Activated CD4-positive, alpha-beta T cell treated with anti-CD3 and anti-CD28 coated beads, Interleukin-2, Interleukin-4, amounts not matched to agents 100 ng/mL and 50 ng/mL, durations not matched to agents 16 hours and 8 hours (primary cell): ENCODE results near the gene CAPN15.

Experiments used
- DNase-seq: peaks from one replicate; pipeline ENCODE4 v3.0.0-alpha.2; 2020; ENCODE audit warnings: low spot score

Gene CAPN15

GRCh38 chr16:526181-527014, 1.1 kb upstream of the CAPN15 start:
- DNase-seq = peak; percentile 16

GRCh38 chr16:528111-529011, 849 bp downstream of the CAPN15 start:
- peak; percentile 57 for DNase-seq

DNA sequence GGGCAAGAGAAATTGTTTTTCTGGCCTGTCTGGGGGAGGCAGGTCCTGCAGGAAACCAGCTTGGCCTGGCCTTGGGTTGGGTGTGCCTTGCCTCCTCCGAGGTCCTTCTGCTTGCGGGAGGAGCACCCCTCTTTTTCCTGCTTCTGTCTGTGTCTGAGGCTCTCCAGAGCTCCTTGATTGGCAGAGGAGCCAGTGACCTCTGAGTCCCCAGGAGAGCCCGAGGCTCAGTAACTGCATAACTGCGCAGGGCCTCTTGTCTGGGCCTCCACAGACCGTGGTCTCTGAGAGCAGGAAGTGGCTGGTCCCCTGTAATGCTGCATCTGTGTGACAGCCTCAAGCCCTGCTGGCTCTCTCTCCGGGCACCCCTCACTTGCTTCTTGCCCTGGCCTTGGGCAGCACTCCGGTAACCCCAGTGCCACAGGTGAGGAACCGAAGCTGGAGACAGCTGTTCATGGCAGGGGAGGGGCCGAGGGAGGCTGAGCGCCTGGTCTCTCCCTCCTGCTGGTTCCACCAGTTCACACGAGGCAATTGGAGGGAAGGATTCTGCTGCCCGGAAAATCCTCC, 1.6 kb downstream of the CAPN15 start:
- peak; percentile 22 for DNase-seq

DNA sequence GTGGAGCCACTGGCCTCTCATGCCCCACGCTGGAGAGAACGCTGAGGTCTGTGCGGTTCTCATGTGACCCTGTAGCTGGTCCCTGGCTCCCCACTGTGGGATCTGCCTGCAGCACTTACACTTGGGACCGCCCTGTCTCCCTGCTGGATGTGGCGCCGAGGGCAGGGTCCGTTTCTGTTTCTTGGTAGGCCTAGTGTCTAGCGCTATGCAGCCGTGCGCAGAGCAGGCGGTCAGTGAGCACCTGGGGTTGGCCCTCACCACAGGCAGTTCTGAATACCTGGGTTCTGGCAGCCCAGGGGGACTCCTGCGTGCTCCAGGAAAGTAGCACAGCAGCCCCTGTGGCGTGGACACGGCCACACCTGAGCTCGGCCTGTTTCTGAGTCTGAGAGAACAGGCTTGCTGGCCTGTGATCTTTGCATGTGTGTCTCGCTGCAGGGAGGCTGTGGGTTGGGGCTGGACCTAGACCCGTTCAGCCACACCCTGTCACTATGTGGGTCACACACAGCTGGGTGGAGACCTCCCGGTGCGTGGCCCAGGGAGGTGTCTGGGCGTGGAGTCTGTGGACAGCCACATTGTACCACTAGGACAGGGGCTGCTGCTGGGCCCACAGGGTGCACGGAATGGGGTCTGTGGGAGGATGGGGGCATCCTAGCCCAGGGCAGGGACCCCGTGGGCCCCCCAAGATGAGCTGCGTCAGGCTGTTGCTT, 2.8 kb downstream of the CAPN15 start:
- DNase-seq = no peak

DNA sequence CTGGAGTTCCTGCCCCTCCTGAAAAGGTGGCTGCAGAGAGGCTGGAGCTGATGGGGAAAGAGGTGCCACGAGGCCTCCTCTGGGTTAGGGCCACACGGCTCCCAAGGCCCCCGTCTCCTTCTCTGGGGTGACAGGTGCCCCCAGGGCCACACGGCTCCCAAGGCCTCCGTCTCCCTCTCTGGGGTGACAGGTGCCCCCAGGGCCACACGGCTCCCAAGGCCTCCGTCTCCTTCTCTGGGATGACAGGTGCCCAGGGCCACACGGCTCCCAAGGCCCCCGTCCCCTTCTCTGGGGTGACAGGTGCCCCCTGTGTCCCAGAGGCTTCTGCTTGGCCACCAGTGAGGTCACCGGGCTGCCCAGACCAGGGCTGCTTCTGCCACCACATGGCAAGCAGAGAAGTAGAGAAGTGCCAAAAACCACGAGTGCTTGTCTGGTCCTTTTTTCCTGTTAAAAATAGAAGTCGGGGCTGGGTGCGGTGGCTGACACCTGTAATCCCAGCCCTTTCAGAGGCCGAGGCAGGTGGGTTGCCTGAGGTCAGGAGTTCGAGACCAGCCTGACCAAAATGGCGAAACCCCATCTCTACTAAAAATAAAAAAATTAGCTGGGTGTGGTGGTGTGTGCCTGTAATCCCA, 4.1 kb downstream of the CAPN15 start:
- DNase-seq = no peak

- DNase-seq = no peak
Measured at GRCh38 chr16:533391-534123, 6.0 kb downstream of the CAPN15 start.

GRCh38 chr16:534135-534534, 6.6 kb downstream of the CAPN15 start:
- no peak for DNase-seq

GRCh38 chr16:534856-535445, 7.4 kb downstream of the CAPN15 start:
- no peak for DNase-seq

- DNase-seq = no peak
Measured at GRCh38 chr16:535446-536405, 8.2 kb downstream of the CAPN15 start.

- DNase-seq = no peak
Measured at GRCh38 chr16:536746-537145, 9.2 kb downstream of the CAPN15 start.

GRCh38 chr16:537415-538335, 10.2 kb downstream of the CAPN15 start:
- no peak for DNase-seq

DNA sequence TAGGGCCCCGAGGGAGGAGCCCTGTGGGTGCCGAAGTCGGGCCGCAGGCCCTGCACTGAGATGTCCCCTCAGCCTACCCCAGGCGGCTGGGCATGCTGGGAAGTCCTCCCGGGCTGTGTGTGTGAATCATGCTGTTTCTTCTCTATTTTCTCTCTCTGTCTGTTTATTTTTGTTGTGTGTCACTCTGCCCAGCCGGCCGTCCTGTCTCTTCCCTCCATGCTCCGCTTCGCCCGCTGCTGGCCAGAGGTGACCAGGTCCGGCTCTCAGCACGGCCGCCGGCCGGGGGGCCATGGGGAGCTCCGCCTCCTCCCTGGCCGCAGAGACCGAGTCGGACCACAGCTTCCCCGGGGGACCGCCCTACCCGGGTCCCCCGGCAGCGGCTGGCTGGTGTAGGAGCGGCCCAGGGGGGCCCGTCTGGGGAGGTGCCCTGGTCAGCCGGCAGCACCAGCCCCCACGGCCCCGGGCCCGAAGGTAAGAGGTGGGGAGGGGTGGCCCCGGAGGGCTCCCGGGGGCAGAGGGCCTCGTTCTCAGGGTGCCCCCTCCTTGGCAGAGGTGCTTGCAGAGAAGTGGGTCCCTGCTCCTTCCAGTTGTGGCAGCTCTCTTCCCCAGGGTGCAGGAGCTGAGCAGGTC, 12.5 kb downstream of the CAPN15 start:
- DNase-seq = no peak

GRCh38 chr16:540645-541340, 13.3 kb downstream of the CAPN15 start:
- no peak for DNase-seq

DNA sequence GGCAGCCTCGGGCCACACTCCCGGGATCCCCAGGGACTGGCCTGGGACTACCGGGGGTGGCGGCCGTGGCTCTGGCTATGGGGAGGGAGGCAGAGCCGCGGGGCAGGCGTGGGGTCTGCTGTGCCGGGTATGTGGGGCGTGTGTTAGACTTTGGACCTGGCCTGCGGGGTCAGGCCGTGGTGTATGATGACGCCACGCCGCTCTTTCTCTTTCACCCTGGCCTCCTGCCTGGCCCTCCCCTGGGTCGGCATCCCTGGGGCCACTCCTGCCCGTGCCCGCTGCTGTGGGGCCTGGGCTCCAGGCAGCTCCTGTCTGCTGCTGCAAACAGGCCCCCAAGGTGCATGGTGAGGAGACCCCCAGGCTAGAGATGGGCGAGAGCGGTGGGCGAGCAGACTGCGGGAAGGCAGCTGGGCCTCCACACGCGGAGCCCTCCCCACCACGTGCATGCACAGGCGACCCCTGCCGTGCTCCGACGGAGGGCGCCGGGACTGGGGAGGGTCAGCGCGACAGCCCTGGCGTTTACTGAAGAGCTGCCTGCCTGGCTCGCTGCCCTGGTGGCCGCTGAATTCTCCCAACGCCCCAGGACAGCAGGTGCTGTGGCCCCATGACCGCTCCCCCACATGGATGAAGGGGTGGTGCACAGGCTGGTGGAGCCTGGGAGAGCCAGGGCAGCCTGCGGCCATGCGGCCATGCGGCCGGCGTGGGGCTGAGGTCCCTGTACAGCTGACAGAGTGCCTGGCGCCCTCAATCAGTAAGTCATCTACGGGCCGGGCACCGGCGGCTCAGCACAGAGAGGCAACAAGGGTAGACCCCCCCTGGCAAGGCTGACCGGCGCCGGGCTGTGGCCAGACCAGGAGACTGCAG, 16.0 kb downstream of the CAPN15 start:
- no peak for DNase-seq

- DNase-seq = no peak
Measured at GRCh38 chr16:544517-544916, 17.0 kb downstream of the CAPN15 start.
